ENCODE measurements around the gene ADAM22. TPM values are rescaled to one million over a fixed set of nuclear protein-coding genes. Genes with fewer than 3 reads are reported as not detected.

Gene ADAM22
- total RNA-seq, 1 donor from 2014 or later = 1.6 TPM

- Mint-ChIP-seq H3K9me3 (ENCODE audit: low read depth) (no peaks in the 10 kb centered on the region), H3K4me3 (ENCODE audit: unreplicated experiment) (no peak overlapping the region), H3K4me1 (ENCODE audit: low read depth) (no peaks in the 10 kb centered on the region), H3K27ac (ENCODE audit: unreplicated experiment) (no peak overlapping the region), H3K36me3 (ENCODE audit: low read depth) (no peaks in the 10 kb centered on the region), H3K27me3 (ENCODE audit: low read depth) (no peaks in the 10 kb centered on the region)
- TF ChIP-seq CTCF (IDR thresholded peaks at IDR 0.05) = peak; percentile 89
- no peak for DNase-seq (ENCODE audit: low spot score)
Observed at GRCh38 chr7:88111140-88111743, 177.2 kb downstream of the ADAM22 start.

- Mint-ChIP-seq H3K9me3 (ENCODE audit: low read depth) (no peaks in the 10 kb centered on the region), H3K27ac (ENCODE audit: unreplicated experiment) (no peak overlapping the region), H3K36me3 (ENCODE audit: low read depth) (no peaks in the 10 kb centered on the region), H3K4me1 (ENCODE audit: low read depth) (no peaks in the 10 kb centered on the region), H3K27me3 (ENCODE audit: low read depth) (no peaks in the 10 kb centered on the region), H3K4me3 (ENCODE audit: unreplicated experiment) (no peak overlapping the region)
- no peak for DNase-seq (ENCODE audit: low spot score)
- no peak for TF ChIP-seq CTCF (IDR thresholded peaks at IDR 0.05)
Observed at GRCh38 chr7:88111954-88112471, 178.0 kb downstream of the ADAM22 start.

GRCh38 chr7:88115258-88115796 lies 181.3 kb downstream of the ADAM22 start:
- no peaks in the 10 kb centered on the region for H3K9me3 Mint-ChIP-seq (ENCODE audit: low read depth)
- TF ChIP-seq CTCF (IDR thresholded peaks at IDR 0.05) = no peak

GRCh38 chr7:88115816-88116215 lies 181.8 kb downstream of the ADAM22 start:
- Mint-ChIP-seq H3K27ac (ENCODE audit: unreplicated experiment) (no peak overlapping the region), H3K36me3 (ENCODE audit: low read depth) (no peaks in the 10 kb centered on the region), H3K27me3 (ENCODE audit: low read depth) (no peaks in the 10 kb centered on the region), H3K4me1 (ENCODE audit: low read depth) (no peaks in the 10 kb centered on the region), H3K4me3 (ENCODE audit: unreplicated experiment) (no peak overlapping the region), H3K9me3 (ENCODE audit: low read depth) (no peaks in the 10 kb centered on the region)
- no peak for TF ChIP-seq CTCF (IDR thresholded peaks at IDR 0.05)
- no peak for DNase-seq (ENCODE audit: low spot score)

More at GRCh38 chr7:88115258-88115796, 181.3 kb downstream of the ADAM22 start:
- H3K27ac Mint-ChIP-seq (ENCODE audit: unreplicated experiment) = no peak overlapping the region
- no peaks in the 10 kb centered on the region for H3K36me3 Mint-ChIP-seq (ENCODE audit: low read depth)
- H3K27me3 Mint-ChIP-seq (ENCODE audit: low read depth) = no peaks in the 10 kb centered on the region
- no peaks in the 10 kb centered on the region for H3K4me1 Mint-ChIP-seq (ENCODE audit: low read depth)
- DNase-seq (ENCODE audit: low spot score) = no peak
- H3K4me3 Mint-ChIP-seq (ENCODE audit: unreplicated experiment) = no peak overlapping the region

- Mint-ChIP-seq H3K4me3 (ENCODE audit: unreplicated experiment) (no peak overlapping the region), H3K27ac (ENCODE audit: unreplicated experiment) (no peak overlapping the region), H3K4me1 (ENCODE audit: low read depth) (no peaks in the 10 kb centered on the region), H3K36me3 (ENCODE audit: low read depth) (no peaks in the 10 kb centered on the region), H3K9me3 (ENCODE audit: low read depth) (no peaks in the 10 kb centered on the region), H3K27me3 (ENCODE audit: low read depth) (no peaks in the 10 kb centered on the region)
- TF ChIP-seq CTCF (IDR thresholded peaks at IDR 0.05) = no peak
- DNase-seq (ENCODE audit: low spot score) = no peak
Observed at GRCh38 chr7:88116235-88116795, 182.3 kb downstream of the ADAM22 start.
